Measurements from ENCODE around the gene TRANK1. TPM values are rescaled to one million over a fixed set of nuclear protein-coding genes. Genes with fewer than 3 reads are reported as not detected.

TRANK1 gene
- polyA plus RNA-seq, 1 experiment = 22.4 TPM

DNA sequence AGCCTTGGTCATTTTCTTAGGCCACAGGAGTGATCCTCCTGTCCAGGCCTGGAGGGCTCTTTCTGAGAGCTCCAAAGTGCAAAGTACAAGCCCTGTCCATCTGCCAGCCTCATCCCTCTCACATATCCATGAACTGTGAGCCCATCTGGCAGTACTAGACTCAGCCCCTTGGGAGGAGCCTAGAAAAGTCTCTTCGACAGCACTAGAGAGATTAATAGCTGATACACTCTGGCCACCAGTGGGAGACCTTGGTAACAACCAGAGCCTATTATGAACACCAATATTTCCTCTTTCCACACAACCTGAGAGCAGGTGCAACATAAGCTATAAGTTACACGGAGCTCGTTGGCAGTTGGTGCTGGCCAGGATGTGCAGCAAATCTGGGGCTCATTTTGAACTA, 121.0 kb downstream of the TRANK1 start:
- no peak for DNase-seq (ENCODE audit: low read depth, low spot score)
- H3K4me3 ChIP-seq (ENCODE audit: low read depth, low read length) = no peak overlapping the region
- no peak for TF ChIP-seq CTCF (IDR thresholded peaks at IDR 0.05; ENCODE audit: low read depth, low read length)
- H3K27me3 ChIP-seq (ENCODE audit: control insufficient read depth, insufficient read depth, low read length) = no peaks in the 10 kb centered on the region
- no peaks in the 10 kb centered on the region for H3K9me3 ChIP-seq (ENCODE audit: control insufficient read depth, insufficient read depth, low read length)
- ChIA-PET POLR2A (no interaction called here), CTCF (no interaction called here)
- H3K27ac ChIP-seq (ENCODE audit: low read depth, low read length) = no peak overlapping the region

DNA sequence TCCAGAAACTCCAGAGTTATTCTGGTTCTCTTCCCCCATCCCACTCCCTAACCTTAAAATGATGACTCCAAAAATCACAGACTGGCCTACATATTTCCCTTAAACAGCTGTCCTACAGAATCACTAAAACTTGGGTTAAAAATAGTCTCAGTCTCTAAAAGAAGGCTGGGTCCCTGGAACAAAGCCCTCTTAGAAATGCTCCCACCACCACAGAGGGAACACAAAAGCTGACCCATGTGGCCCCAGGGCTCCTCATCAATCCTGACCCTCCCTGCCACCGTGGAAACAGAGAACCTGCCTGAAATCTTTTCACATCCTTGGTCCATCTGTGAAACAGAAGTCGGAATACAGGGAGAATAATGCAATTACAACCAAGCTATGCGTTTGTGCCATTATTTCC, 124.8 kb downstream of the TRANK1 start:
- no peak for TF ChIP-seq CTCF (IDR thresholded peaks at IDR 0.05; ENCODE audit: low read depth, low read length)
- Histone ChIP-seq H3K27ac (ENCODE audit: low read depth, low read length) (no peak overlapping the region), H3K4me3 (ENCODE audit: low read depth, low read length) (no peak overlapping the region), H3K9me3 (ENCODE audit: control insufficient read depth, insufficient read depth, low read length) (no peaks in the 10 kb centered on the region), H3K27me3 (ENCODE audit: control insufficient read depth, insufficient read depth, low read length) (peaks cover 8% of the 10 kb centered on the region)
- CTCF ChIA-PET = no interaction called here
- POLR2A ChIA-PET = no interaction called here
- no peak for DNase-seq (ENCODE audit: low read depth, low spot score)

- H3K9me3 ChIP-seq (ENCODE audit: control insufficient read depth, insufficient read depth, low read length) = no peaks in the 10 kb centered on the region
- no peak overlapping the region for H3K27ac ChIP-seq (ENCODE audit: low read depth, low read length)
- no peak for DNase-seq (ENCODE audit: low read depth, low spot score)
- ChIA-PET CTCF (interaction anchor here (1.1 kb wide), 1 partner anchor 117 kb away, joined by 3 read pairs; no protein-coding TSS in a partner anchor), POLR2A (interaction anchor here (0.7 kb wide), 1 partner anchor 172 kb away, joined by 9 read pairs; no protein-coding TSS in a partner anchor)
- H3K27me3 ChIP-seq (ENCODE audit: control insufficient read depth, insufficient read depth, low read length) = peaks cover 8% of the 10 kb centered on the region
- H3K4me3 ChIP-seq (ENCODE audit: low read depth, low read length) = no peak overlapping the region
- no peak for TF ChIP-seq CTCF (IDR thresholded peaks at IDR 0.05; ENCODE audit: low read depth, low read length)
Observed at GRCh38 chr3:36817806-36818533, 126.9 kb downstream of the TRANK1 start.

DNA sequence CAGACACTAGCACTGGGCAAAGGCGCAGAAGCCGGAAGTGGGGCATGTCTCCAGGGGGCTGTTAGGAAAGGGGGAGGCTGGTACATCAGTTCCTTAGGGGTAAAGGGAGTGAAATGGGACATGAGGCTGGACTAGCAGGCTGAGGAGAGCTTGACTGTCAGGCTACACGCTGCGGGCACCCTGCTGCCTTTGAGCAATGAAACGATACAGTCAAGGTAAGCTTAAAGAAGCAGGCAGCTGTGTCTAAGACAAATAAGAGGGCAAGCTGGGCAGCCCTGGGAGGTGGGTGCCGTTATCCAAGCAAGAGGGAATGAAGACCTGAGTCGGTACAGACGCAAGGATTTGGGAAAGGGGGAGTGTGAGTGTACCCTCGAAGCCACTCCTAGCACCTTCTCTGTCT, 129.5 kb downstream of the TRANK1 start:
- no peak for DNase-seq (ENCODE audit: low read depth, low spot score)
- Histone ChIP-seq H3K4me3 (ENCODE audit: low read depth, low read length) (no peak overlapping the region), H3K9me3 (ENCODE audit: control insufficient read depth, insufficient read depth, low read length) (no peaks in the 10 kb centered on the region), H3K27me3 (ENCODE audit: control insufficient read depth, insufficient read depth, low read length) (peaks cover 8% of the 10 kb centered on the region), H3K27ac (ENCODE audit: low read depth, low read length) (no peak overlapping the region)
- CTCF ChIA-PET = interaction anchor here (0.8 kb wide), 1 partner anchor 10 kb away, joined by 3 read pairs; no protein-coding TSS in a partner anchor
- POLR2A ChIA-PET = no interaction called here
- TF ChIP-seq CTCF (IDR thresholded peaks at IDR 0.05; ENCODE audit: low read depth, low read length) = no peak

- ChIA-PET CTCF (interaction anchor here (0.8 to 0.9 kb wide), 2 partner anchors 11 to 143 kb away, joined by 3 to 4 read pairs; no protein-coding TSS in a partner anchor), POLR2A (no interaction called here)
- DNase-seq (ENCODE audit: low read depth, low spot score) = no peak
- peak; percentile 42 for TF ChIP-seq CTCF (IDR thresholded peaks at IDR 0.05; ENCODE audit: low read depth, low read length)
- Histone ChIP-seq H3K9me3 (ENCODE audit: control insufficient read depth, insufficient read depth, low read length) (no peaks in the 10 kb centered on the region), H3K27me3 (ENCODE audit: control insufficient read depth, insufficient read depth, low read length) (peaks cover 8% of the 10 kb centered on the region), H3K27ac (ENCODE audit: low read depth, low read length) (no peak overlapping the region), H3K4me3 (ENCODE audit: low read depth, low read length) (no peak overlapping the region)
Observed at GRCh38 chr3:36814776-36815175, 130.1 kb downstream of the TRANK1 start.

Data from AG04450 (cell line).